Activated CD4-positive, alpha-beta memory T cell treated with anti-CD3 and anti-CD28 coated beads for 36 hours (primary cell): ENCODE measurements around the gene MYO1C. TPM values are rescaled to one million over a fixed set of nuclear protein-coding genes. Genes with fewer than 3 reads are reported as not detected.

Source experiments
- CTCF ChIA-PET: fragments of 350-600 bp; sonication (Branson Sonifier 250); formaldehyde crosslinking; loops from one replicate; lab custom pipeline; 2021; ENCODE audit warnings: antibody characterized with exemption, inconsistent platforms; lab: Charles Lee
- POLR2A ChIA-PET: fragments of 350-600 bp; sonication (Branson Sonifier 250); formaldehyde crosslinking; loops from one replicate; lab custom pipeline; 2021; ENCODE audit warnings: antibody characterized with exemption; lab: Charles Lee
- DNase-seq: peaks from one replicate; pipeline ENCODE4 v3.0.0-alpha.2; 2020
- H3K27ac Mint-ChIP-seq: one replicate; pipeline ENCODE4 v1.8.0; 2021; ENCODE audit warnings: mixed read lengths
- H3K27me3 Mint-ChIP-seq: one replicate; pipeline ENCODE4 v1.8.0; 2021; ENCODE audit warnings: mixed read lengths
- H3K36me3 Mint-ChIP-seq: one replicate; pipeline ENCODE4 v1.8.0; 2021; ENCODE audit warnings: mixed read lengths
- H3K4me1 Mint-ChIP-seq: one replicate; pipeline ENCODE4 v1.8.0; 2021; ENCODE audit warnings: low read depth, mixed read lengths
- H3K4me3 Mint-ChIP-seq: one replicate; pipeline ENCODE4 v1.8.0; 2021; ENCODE audit warnings: mild to moderate bottlenecking, mixed read lengths
- H3K9me3 Mint-ChIP-seq: one replicate; pipeline ENCODE4 v1.8.0; 2021; ENCODE audit warnings: mixed read lengths
- intact Hi-C: fragments of 100-400 bp; cut with micrococcal nuclease; formaldehyde crosslinking; loops from one replicate; pipeline ENCODE4 v1.15.1; 2023
- total RNA-seq, 2 experiments: library from RNA; stranded (reverse); gene quantifications; one replicate each; pipeline ENCODE4 v1.2.3, GENCODE V29; 2021

Gene MYO1C
- total RNA-seq, 2 experiments from 2014 or later = 42.8 to 46.7 TPM

- intact Hi-C loops = no loop called here
- CTCF ChIA-PET = no interaction called here
- Mint-ChIP-seq H3K27ac (no peak overlapping the region), H3K27me3 (no peaks in the 10 kb centered on the region), H3K4me3 (no peak overlapping the region), H3K4me1 (peaks cover 14% of the 10 kb centered on the region), H3K36me3 (peaks cover 9% of the 10 kb centered on the region), H3K9me3 (no peaks in the 10 kb centered on the region)
- POLR2A ChIA-PET = no interaction called here
- no peak for DNase-seq
Measured at GRCh38 chr17:1482680-1483079, 9.8 kb downstream of the MYO1C start.

GRCh38 chr17:1481736-1482135 lies 10.8 kb downstream of the MYO1C start:
- intact Hi-C loops = no loop called here
- no peak overlapping the region for H3K4me3 Mint-ChIP-seq
- no peak overlapping the region for H3K27ac Mint-ChIP-seq
- DNase-seq = no peak
- peaks cover 9% of the 10 kb centered on the region for H3K36me3 Mint-ChIP-seq
- no peaks in the 10 kb centered on the region for H3K9me3 Mint-ChIP-seq
- POLR2A ChIA-PET = no interaction called here
- H3K4me1 Mint-ChIP-seq = peaks cover 8% of the 10 kb centered on the region
- CTCF ChIA-PET = no interaction called here
- no peaks in the 10 kb centered on the region for H3K27me3 Mint-ChIP-seq

- peaks cover 12% of the 10 kb centered on the region for H3K36me3 Mint-ChIP-seq
Measured at GRCh38 chr17:1480747-1481465, 11.6 kb downstream of the MYO1C start.

GRCh38 chr17:1478418-1478817 lies 14.1 kb downstream of the MYO1C start:
- ChIA-PET POLR2A (no interaction called here), CTCF (no interaction called here)

More at GRCh38 chr17:1480747-1481465, 11.6 kb downstream of the MYO1C start:
- CTCF ChIA-PET = interaction anchor here (1.1 kb wide), 1 partner anchor 116 kb away, joined by 4 read pairs; no protein-coding TSS in a partner anchor
- DNase-seq = no peak
- intact Hi-C loops = no loop called here
- H3K27me3 Mint-ChIP-seq = no peaks in the 10 kb centered on the region
- H3K9me3 Mint-ChIP-seq = no peaks in the 10 kb centered on the region
- H3K4me1 Mint-ChIP-seq = peaks cover 7% of the 10 kb centered on the region
- no peak overlapping the region for H3K27ac Mint-ChIP-seq
- POLR2A ChIA-PET = no interaction called here
- no peak overlapping the region for H3K4me3 Mint-ChIP-seq

GRCh38 chr17:1475321-1475854 lies 17.1 kb downstream of the MYO1C start:
- Mint-ChIP-seq H3K4me1 (peaks cover 10% of the 10 kb centered on the region), H3K4me3 (no peak overlapping the region), H3K27me3 (no peaks in the 10 kb centered on the region), H3K9me3 (no peaks in the 10 kb centered on the region), H3K27ac (no peak overlapping the region), H3K36me3 (peaks cover 16% of the 10 kb centered on the region)
- ChIA-PET POLR2A (no interaction called here), CTCF (no interaction called here)
- no peak for DNase-seq
- intact Hi-C loops = no loop called here

More at GRCh38 chr17:1478418-1478817, 14.1 kb downstream of the MYO1C start:
- no peaks in the 10 kb centered on the region for H3K9me3 Mint-ChIP-seq
- H3K27me3 Mint-ChIP-seq = no peaks in the 10 kb centered on the region
- H3K36me3 Mint-ChIP-seq = peaks cover 15% of the 10 kb centered on the region
- no peak overlapping the region for H3K4me3 Mint-ChIP-seq
- no peak for DNase-seq
- intact Hi-C loops = no loop called here
- H3K27ac Mint-ChIP-seq = no peak overlapping the region
- peaks cover 6% of the 10 kb centered on the region for H3K4me1 Mint-ChIP-seq

GRCh38 chr17:1474402-1475189 lies 17.9 kb downstream of the MYO1C start:
- no peaks in the 10 kb centered on the region for H3K27me3 Mint-ChIP-seq
- CTCF ChIA-PET = interaction anchor here (0.9 kb wide), 1 partner anchor 109 kb away, joined by 3 read pairs; no protein-coding TSS in a partner anchor
- peaks cover 10% of the 10 kb centered on the region for H3K4me1 Mint-ChIP-seq
- DNase-seq = no peak
- no peak overlapping the region for H3K4me3 Mint-ChIP-seq
- no peaks in the 10 kb centered on the region for H3K9me3 Mint-ChIP-seq
- H3K27ac Mint-ChIP-seq = no peak overlapping the region
- intact Hi-C loops = no loop called here
- peaks cover 18% of the 10 kb centered on the region for H3K36me3 Mint-ChIP-seq
- POLR2A ChIA-PET = interaction anchor here (0.7 kb wide), 1 partner anchor 12 kb away, joined by 3 read pairs; no protein-coding TSS in a partner anchor

- POLR2A ChIA-PET = interaction anchor here (0.7 kb wide), 1 partner anchor 13 kb away, joined by 3 read pairs; no protein-coding TSS in a partner anchor
- CTCF ChIA-PET = interaction anchor here (0.9 kb wide), 1 partner anchor 109 kb away, joined by 3 read pairs; no protein-coding TSS in a partner anchor
- Mint-ChIP-seq H3K9me3 (no peaks in the 10 kb centered on the region), H3K4me1 (peaks cover 10% of the 10 kb centered on the region), H3K36me3 (peaks cover 24% of the 10 kb centered on the region), H3K4me3 (no peak overlapping the region), H3K27ac (no peak overlapping the region), H3K27me3 (no peaks in the 10 kb centered on the region)
- DNase-seq = peak; percentile 27
- intact Hi-C loops = loop anchor here (1.0 kb wide), 1 partner anchor 11 kb away; no protein-coding TSS in a partner anchor
Measured at GRCh38 chr17:1473841-1474240, 18.6 kb downstream of the MYO1C start.

GRCh38 chr17:1473170-1473569 lies 19.3 kb downstream of the MYO1C start:
- intact Hi-C loops = loop anchor here (1.0 kb wide), 1 partner anchor 10 kb away; no protein-coding TSS in a partner anchor

GRCh38 chr17:1471911-1472821 lies 20.3 kb downstream of the MYO1C start:
- no peaks in the 10 kb centered on the region for H3K9me3 Mint-ChIP-seq
- intact Hi-C loops = no loop called here
- H3K36me3 Mint-ChIP-seq = peaks cover 31% of the 10 kb centered on the region
- H3K27me3 Mint-ChIP-seq = no peaks in the 10 kb centered on the region
- DNase-seq = no peak
- H3K4me1 Mint-ChIP-seq = peaks cover 10% of the 10 kb centered on the region
- no peak overlapping the region for H3K27ac Mint-ChIP-seq
- ChIA-PET POLR2A (no interaction called here), CTCF (no interaction called here)
- no peak overlapping the region for H3K4me3 Mint-ChIP-seq

More at GRCh38 chr17:1473170-1473569, 19.3 kb downstream of the MYO1C start:
- Mint-ChIP-seq H3K9me3 (no peaks in the 10 kb centered on the region), H3K4me3 (no peak overlapping the region), H3K36me3 (peaks cover 31% of the 10 kb centered on the region), H3K4me1 (peaks cover 10% of the 10 kb centered on the region), H3K27ac (no peak overlapping the region), H3K27me3 (no peaks in the 10 kb centered on the region)
- ChIA-PET CTCF (no interaction called here), POLR2A (no interaction called here)
- peak; percentile 40 for DNase-seq

GRCh38 chr17:1471490-1471889 lies 21.0 kb downstream of the MYO1C start:
- ChIA-PET CTCF (no interaction called here), POLR2A (no interaction called here)
- H3K27ac Mint-ChIP-seq = no peak overlapping the region
- peaks cover 32% of the 10 kb centered on the region for H3K36me3 Mint-ChIP-seq
- DNase-seq = no peak
- H3K27me3 Mint-ChIP-seq = no peaks in the 10 kb centered on the region
- intact Hi-C loops = no loop called here
- no peaks in the 10 kb centered on the region for H3K9me3 Mint-ChIP-seq
- H3K4me3 Mint-ChIP-seq = no peak overlapping the region
- peaks cover 10% of the 10 kb centered on the region for H3K4me1 Mint-ChIP-seq

- peaks cover 31% of the 10 kb centered on the region for H3K36me3 Mint-ChIP-seq
- intact Hi-C loops = no loop called here
- CTCF ChIA-PET = no interaction called here
- no peaks in the 10 kb centered on the region for H3K27me3 Mint-ChIP-seq
- peaks cover 10% of the 10 kb centered on the region for H3K4me1 Mint-ChIP-seq
- no peak overlapping the region for H3K27ac Mint-ChIP-seq
- no peaks in the 10 kb centered on the region for H3K9me3 Mint-ChIP-seq
- POLR2A ChIA-PET = no interaction called here
- H3K4me3 Mint-ChIP-seq = no peak overlapping the region
- DNase-seq = no peak
Measured at GRCh38 chr17:1470755-1471462, 21.6 kb downstream of the MYO1C start.
